ENCODE measurements around the gene SRRM5. TPM values are rescaled to one million over a fixed set of nuclear protein-coding genes. Genes with fewer than 3 reads are reported as not detected.

Gene SRRM5
- total RNA-seq, 1 experiment from 2014 or later: not detected

DNA sequence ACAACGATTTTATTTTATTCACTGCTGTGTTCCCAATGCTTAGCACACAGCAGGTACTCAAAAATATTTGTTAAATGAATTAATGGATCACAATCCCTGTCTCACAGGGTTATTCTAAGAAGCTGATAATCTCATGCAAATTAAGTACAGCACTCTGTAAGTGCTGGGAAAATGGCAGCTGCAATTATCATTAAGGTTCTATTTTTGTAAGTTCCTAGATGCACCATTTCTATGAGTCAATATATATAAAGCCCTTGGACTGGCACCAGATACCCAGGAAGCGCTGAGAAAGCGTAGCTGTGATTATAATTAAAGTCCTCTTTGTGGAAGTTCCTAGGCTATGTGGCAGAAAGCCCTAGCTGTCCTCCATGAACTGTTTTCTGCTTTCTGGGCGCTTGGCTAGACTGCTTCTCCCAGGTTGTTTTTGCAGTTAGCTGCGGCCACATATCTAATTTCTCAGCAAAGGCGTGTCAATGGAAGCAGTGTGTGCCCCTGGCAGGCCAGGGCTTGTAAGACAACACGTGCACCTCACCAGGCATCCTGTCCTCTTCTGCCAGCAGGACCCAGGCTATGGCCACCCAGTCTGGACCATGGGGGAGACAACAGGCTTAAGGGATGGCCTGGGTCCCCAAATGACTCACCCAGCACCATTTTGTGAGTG, 5.2 kb upstream of the SRRM5 start:
- in situ Hi-C loops (cut with HindIII; ENCODE audit: low pct_unique_long_range_greater_than_20kb, low sequenced_read_pairs): no loop called here
- peak; percentile 51 for DNase-seq (ENCODE audit: low read depth, low spot score)

DNA sequence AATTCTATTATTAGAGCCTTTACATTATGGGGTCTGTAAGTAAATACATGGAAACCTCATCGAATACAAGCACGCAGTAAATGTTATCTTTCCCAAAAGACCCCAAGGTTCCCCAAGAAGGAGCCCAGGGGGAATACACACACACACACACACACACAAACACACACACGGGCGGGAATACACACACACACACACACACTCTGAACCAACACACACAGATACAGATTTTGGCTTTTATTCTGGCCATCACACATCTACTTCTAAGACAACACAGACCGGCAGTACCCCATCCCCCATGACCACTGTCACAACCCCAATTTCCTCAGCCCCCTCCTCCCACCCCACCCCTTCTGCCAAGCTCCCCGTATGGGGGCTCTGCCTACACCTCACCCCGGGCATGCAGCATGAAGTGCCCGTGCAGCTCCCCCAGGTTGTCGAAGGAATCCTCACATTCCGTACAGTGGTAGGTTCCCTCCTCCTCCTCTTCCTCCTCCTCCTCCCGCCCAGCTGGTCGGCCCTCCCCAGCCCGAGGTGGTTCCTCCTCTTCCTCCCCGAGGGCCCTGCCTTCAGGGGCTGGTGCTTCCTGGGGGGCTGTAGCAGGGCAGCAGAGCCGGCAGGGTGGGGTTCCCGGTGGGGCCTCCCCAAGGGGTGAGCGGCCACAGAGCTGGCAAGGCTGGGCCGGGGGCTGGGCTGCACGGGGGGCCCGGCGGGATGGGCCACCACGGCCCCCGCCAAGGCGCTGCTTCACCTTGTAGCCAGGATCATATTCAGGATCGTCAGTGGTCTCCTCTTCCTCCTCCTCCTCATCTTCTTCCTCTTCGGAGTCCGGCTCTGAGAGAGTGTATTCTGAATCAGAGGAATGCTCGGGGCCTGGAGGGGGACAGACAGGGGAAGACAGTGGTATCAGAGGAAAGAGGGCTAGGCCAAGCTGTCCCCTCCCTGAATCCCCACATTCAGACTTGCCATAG, 4.4 kb upstream of the SRRM5 start:
- in situ Hi-C loops (cut with HindIII; ENCODE audit: low pct_unique_long_range_greater_than_20kb, low sequenced_read_pairs): no loop called here
- DNase-seq (ENCODE audit: low read depth, low spot score): no peak

DNA sequence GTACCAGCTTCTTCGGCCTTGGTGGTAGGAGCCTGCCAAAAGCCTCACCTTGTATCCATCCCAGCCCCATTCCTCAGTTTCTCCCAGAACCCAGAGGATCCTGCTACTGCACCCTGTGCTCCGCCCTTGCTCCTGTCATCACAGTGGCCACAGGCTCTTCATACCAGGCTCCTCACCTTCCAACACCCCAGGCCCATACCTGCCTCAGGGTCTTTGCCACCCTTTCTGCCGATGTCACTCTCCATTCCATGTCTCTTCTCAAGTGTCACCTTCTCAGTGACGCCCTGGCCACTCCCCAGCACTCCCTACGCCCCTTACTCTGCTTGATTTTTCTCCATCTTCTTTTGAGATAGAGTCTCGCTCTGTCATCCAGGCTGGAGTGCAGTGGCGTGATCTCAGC, 2.0 kb upstream of the SRRM5 start:
- in situ Hi-C loops (cut with HindIII; ENCODE audit: low pct_unique_long_range_greater_than_20kb, low sequenced_read_pairs): no loop called here
- no peak for DNase-seq (ENCODE audit: low read depth, low spot score)

DNA sequence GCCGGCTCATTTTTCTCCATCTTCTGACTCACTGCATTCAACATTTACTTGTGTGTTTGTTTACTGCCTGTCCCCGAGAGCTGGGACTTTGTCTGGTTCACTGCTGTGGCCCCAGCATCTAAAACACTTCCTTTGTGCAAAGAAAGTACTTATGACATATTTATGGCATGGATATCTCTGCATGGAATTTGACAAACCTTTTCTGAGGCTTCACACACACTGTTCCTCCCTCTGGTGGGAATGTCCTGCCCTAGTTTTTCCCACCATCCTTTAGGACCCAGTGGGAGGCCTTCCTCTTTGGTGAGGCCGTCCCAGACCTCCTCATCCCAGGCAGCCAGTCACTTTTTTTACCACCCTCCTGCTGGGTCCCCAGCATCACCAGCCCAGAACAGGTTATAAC, 1.4 kb upstream of the SRRM5 start:
- in situ Hi-C loops (cut with HindIII; ENCODE audit: low pct_unique_long_range_greater_than_20kb, low sequenced_read_pairs): no loop called here
- no peak for DNase-seq (ENCODE audit: low read depth, low spot score)

DNA sequence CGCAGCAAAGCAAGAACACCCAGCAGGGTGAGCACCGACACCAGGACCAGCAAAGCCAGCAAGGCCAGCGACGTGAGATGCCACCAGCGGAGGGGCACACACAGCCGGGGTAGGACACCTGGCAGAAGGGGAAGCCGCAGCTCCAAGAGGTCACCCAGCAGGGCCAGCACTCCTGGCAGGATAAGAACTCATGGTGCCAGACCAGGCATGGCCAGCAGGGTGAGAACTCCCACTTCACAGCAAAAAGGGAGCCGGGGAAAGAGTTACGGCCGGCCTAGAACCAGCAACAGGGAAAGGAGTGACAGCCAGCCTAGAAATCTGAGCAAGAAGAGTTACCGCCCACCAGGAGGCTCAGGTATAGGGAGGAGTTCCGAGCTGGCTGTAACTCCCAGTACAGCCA, 486 bp downstream of the SRRM5 start:
- in situ Hi-C loops (cut with HindIII; ENCODE audit: low pct_unique_long_range_greater_than_20kb, low sequenced_read_pairs): no loop called here
- DNase-seq (ENCODE audit: low read depth, low spot score): no peak

DNA sequence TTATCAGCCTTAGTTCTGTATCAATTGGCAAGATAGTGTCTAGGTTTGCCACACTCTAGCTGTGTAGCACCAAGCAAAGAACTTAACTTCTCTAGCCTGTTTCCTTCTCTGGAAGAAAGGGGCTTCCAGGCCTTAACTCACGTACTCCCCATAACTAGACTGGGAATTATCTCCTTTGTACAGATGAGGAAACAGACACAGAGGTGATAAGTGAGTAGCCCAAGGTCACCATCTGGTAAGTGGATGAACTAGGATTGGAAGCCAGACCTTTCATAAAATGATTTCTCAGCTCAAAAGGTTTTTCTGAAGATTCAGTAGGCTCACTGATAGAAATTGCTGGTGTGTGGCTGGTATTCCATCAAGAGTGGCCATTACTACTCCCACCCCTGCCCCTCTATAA, 4.4 kb downstream of the SRRM5 start:
- no peak for DNase-seq (ENCODE audit: low read depth, low spot score)
- in situ Hi-C loops (cut with HindIII; ENCODE audit: low pct_unique_long_range_greater_than_20kb, low sequenced_read_pairs): no loop called here

DNA sequence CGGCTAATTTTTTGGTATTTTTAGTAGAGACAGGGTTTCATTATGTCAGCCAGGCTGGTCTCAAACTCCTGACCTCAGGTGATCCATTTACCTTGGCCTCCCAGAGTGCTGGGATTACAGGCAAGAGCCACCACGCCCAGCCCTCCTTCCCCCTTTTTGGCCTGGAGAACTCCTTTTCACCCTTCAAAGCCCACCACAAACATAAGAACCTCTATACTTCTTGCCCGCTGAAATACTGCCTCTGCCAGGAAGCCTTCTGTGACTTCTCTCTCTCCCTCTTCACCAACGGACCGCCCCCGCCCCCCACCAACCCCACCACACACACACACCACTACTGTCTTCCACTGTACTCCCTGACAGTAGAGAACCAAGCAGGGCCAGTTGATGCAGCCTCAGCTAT, 5.1 kb downstream of the SRRM5 start:
- in situ Hi-C loops (cut with HindIII; ENCODE audit: low pct_unique_long_range_greater_than_20kb, low sequenced_read_pairs): no loop called here
- no peak for DNase-seq (ENCODE audit: low read depth, low spot score)

DNA sequence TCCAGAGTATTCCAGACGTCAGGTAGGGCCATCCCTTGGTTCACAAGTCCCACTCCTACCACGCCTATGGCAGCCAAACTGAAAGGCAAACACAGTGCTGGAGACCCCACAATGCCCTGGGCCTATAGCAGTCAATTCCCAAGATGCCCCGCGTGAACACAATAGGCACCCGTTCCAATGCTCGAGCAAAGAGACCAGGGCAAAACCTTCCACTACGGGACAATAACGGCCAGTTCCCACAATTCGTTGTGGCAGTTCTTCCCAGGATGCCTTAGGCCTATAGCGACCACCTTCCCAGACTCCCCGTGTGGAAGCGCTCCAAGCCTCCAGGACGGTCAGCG, 7.0 kb downstream of the SRRM5 start:
- peak; percentile 45 for DNase-seq (ENCODE audit: low read depth, low spot score)
- in situ Hi-C loops (cut with HindIII; ENCODE audit: low pct_unique_long_range_greater_than_20kb, low sequenced_read_pairs): no loop called here

DNA sequence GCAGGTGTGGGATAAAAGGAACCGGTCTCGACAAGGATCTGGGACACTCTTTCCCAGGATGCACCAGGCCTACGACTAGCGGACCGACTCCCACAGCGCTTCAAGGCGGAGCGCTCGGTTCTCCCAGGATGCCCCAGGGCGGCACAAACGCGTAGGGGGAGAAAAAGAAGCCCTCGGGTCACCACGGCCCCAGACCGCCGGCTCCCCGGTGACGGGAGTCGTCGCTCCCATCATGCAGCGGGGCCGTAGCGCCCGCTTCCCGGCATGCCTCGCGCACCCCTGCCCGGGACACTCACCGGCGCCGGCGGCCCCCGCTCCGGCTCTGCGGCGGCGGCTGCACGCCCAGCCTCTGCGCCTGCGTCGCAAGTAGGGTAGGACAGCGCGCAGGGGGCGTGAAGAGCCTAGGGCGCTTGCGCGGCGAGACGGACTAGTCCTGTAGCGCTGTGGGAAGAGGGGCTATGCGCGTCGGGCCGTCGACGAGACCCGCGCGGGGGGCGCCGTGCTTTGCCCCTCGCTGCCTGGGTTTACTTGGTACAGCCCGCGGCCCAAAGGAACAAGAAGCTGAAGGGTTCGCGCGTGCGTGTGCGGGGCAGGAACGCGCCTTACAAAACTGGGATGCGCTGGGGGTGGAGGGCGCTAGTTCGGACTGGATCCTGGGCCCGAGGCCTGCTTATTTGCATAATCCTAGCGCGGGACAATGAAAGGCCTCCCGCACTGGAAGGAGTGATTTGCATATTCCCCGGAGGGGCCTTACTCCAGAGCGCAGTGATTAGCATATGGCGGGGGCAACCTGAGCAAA, 7.6 kb downstream of the SRRM5 start, which contains the start of gene ZNF428:
Gene ZNF428 (minus strand): TSS at position 368 of the 799 bp plus-strand sequence. CDS start 5,325 bp downstream, outside the sequence.
- peak; percentile 82 for DNase-seq (ENCODE audit: low read depth, low spot score)
- in situ Hi-C loops (cut with HindIII; ENCODE audit: low pct_unique_long_range_greater_than_20kb, low sequenced_read_pairs): no loop called here

DNA sequence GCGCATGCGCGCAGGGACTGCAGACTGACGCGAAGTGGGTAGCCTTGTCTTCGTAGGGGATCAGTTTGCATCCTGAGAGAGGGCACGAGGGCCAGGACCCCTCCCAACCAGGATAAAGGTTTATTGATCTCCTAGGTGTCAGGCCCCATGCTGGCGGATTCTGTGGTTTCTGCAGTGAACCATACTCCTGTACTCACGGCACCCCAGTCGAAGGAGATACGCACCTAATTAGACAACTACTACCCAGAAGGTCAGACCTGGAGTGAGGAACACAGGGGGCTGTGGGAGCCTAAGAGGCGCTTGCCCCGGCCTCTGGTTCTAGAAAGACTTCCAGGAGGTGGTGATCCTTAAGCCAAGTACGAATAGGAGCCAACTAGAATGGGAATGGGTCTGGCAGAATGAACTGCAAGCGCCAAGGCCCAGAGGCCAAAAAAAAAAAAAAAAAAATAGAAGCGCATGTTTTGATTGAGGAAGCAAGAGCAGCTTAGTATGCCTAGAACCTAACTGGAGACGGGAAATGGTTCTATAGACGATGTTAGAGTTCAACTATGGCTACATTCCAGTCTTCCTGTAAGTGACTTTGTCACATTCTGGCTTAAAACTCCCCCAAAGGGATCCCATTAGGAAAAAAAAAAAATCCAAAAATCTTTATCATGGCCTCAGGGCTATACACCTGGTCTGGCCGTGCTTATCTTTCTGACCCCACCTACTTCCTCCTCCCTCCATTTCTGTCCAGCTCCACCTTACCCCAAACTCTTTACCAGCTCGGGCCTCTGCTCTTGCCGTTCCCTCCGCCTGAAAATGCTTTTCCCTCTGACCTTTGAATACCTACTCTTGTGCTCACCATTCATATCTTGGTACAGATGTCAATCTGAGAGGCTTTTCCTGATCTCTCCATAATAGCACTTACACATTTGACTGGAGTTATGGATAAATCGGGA, 8.4 kb downstream of the SRRM5 start:
- no peak for DNase-seq (ENCODE audit: low read depth, low spot score)
- in situ Hi-C loops (cut with HindIII; ENCODE audit: low pct_unique_long_range_greater_than_20kb, low sequenced_read_pairs): no loop called here

DNA sequence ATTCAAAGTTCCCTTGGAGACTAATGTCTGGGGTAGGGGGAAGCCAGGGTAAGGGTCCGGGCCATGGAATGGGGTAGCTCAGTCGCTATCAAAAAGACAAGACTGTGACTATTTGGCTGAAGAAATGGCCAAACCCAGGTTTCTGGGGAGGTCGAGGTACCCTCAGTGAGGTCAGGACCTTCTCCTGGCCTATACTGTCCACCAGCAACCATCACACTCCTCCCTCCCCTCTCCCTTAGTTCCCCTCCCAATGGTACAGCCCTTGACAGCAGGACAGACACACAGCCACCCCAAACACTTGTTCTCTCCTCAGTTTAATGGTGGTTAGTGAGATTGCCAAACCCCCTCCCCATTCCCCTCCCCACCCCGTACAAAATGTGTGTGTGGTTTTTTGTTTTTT, 10.2 kb downstream of the SRRM5 start:
- DNase-seq (ENCODE audit: low read depth, low spot score): no peak
- in situ Hi-C loops (cut with HindIII; ENCODE audit: low pct_unique_long_range_greater_than_20kb, low sequenced_read_pairs): no loop called here

DNA sequence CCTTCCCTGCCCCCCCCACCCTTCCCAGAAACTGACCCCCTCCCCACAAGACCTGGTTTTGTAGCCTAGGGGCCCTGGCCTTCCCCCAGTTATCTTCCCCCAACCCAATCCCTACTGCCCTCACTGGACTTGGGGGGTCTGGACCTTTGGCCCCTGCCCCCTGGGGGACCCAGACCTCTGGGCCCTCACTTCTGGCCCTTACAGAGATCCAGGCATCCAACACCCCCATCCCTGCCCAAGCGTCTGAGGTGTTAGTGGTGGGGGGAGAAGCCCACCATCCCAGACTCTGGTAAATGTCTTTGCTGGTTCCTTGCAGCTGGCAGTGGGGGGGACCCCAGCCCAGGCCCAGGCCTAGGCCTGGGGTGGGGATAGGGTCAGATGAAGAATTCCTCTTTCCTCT, 11.1 kb downstream of the SRRM5 start:
- in situ Hi-C loops (cut with HindIII; ENCODE audit: low pct_unique_long_range_greater_than_20kb, low sequenced_read_pairs): no loop called here
- DNase-seq (ENCODE audit: low read depth, low spot score): no peak

DNA sequence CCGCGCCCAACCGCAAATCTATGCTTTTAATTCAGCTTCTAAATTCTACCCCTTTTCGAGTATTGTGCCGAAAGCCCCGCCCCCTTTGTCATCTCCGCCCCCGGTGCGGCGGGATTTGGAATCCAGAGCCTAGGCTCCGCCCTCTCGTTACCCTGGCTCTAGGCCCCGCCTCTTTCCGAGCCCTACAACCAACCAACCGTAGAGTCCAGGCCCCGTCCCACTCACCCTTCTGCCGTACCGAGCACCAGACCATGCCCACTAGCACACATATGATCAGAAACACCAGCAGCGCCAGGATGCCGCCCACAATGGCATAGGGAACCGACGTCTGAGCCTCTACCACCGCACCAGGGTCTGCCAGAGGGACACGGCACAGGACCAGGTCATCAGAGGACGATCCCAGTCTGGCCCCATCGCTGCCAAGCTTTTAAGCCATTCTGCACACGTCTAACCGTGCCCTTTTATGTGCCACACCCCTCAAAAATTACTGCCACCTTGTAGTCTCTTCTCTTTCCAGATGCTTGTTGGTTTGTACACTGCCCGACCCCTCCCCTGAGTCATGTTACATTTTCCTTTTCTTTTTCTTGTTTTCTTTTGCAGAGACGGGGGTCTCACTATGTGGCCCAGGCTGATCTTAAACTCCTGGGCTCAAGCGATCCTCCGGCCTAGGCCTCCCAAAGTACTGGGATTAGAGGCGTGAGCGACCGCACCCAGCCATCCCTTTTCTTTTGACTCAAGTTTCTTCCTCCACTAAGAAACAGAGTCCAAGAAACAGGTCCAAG, 12.2 kb downstream of the SRRM5 start:
- in situ Hi-C loops (cut with HindIII; ENCODE audit: low pct_unique_long_range_greater_than_20kb, low sequenced_read_pairs): no loop called here
- no peak for DNase-seq (ENCODE audit: low read depth, low spot score)

DNA sequence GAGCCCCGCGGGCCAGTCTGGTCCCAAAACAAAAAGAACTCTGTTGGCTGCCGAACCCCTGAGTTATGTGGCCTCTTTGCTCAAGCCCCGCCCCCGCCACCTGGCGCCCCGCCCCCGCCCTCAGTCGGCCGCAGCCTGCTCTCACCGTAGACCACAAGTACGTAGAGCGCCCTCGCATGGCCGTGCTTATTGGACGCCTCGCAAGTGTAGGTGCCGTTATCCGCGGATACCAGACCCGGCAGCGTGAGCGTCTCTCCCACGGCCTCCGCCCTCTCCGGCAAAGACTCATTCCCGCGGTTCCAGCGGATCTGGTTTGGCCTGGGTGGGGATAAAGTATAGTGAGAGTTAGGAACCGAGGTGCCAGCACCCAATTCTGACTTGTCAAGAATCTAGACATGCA, 13.0 kb downstream of the SRRM5 start:
- DNase-seq (ENCODE audit: low read depth, low spot score): peak; percentile 74
- in situ Hi-C loops (cut with HindIII; ENCODE audit: low pct_unique_long_range_greater_than_20kb, low sequenced_read_pairs): no loop called here

DNA sequence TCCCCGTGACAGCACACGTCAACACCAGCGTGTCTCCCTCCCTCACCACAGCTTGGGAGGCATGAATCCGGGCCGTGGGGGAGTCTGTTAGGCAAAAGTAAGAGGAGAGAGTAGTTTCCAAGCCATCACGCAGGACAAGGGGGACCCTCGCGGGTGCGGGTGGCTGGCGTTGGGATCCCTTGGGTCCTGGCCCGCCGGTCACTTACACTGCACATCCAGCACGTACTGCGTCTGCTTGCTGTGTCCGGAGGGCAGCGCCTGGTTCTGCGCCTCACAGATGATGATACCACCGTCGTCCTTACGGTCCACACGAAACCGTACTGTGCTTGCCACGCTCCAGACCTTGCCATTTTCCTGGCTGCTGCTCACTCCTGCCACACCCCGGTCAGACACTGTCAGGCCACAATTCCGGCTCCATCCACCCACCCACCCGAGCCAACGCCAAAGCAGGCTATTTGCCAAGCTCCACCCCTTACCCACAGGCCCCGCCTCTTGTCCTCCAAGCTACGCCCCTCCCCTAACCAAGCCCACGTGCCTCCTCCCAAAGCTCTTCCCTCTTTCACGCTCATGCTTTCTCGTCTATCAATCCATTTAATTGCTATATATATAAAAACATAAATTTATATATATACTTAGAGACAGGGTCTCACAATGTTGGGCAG, 14.2 kb downstream of the SRRM5 start:
- DNase-seq (ENCODE audit: low read depth, low spot score): peak; percentile 56
- in situ Hi-C loops (cut with HindIII; ENCODE audit: low pct_unique_long_range_greater_than_20kb, low sequenced_read_pairs): no loop called here

DNA sequence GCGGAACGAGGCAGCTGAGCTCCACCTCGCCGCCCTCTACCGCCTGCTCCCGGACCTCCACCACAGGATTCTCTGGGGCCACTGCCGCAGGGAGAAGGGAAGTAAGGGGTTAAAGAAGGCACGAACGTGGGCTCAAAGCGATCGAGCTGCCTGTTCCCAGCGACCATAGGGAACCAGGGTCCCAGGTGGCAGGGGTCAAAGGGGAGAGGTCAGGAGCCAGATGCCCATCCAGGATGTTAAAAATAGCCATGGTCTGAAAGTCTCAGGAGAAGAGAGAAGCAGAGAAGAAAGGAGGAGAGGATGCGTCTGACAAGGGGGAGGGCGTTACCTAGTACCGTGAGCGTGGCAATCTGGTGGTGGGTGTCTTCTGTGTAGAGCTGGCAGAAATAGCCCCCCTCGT, 14.9 kb downstream of the SRRM5 start:
- no peak for DNase-seq (ENCODE audit: low read depth, low spot score)
- in situ Hi-C loops (cut with HindIII; ENCODE audit: low pct_unique_long_range_greater_than_20kb, low sequenced_read_pairs): no loop called here

All from SK-MEL-5 (cell line).